ENCODE results near the gene NEMP1.
"Not testable (repeated sequence)": the region's sequence is repeated elsewhere in the genome, so short reads cannot be mapped to it uniquely, and the experiment has no call there.

The NEMP1 gene

DNA sequence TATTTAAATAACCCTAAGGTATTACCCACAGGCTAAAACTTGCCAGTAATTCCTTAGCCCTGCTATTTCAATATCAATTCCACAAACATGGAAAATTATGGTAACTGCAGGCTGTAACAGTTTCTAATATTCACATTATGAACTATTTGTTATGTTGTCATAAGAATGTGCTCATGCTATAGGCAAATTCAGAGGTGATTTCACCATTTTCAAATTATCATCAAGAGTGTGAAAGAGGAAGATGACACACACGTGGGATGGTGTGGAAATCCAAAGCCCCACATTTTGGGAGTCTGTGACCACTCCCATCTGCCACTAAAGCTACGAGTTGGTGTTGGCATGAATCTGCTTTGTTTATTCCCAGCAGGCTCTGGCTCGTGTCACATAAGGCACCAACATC, 22.8 kb downstream of the NEMP1 start:
- peak; percentile 65 to 70 for DNase-seq (ENCODE audit: low read depth in 1 of 2, low spot score in 1 of 2)
- Histone ChIP-seq H3K27me3 (ENCODE audit: insufficient read depth, poor library complexity, severe bottlenecking) (no peaks in the 10 kb centered on the region), H3K4me3 (replicated peaks; ENCODE audit: insufficient read depth, low read length) (no peak overlapping the region), H3K27ac (replicated peaks) (no peak overlapping the region; the same call in 1 of the 2 replicates)
- no peak for TF ChIP-seq POLR2AphosphoS5 (IDR thresholded peaks at IDR 0.05; ENCODE audit: low read depth)
- no peak for TF ChIP-seq SPI1 (IDR thresholded peaks at IDR 0.05; ENCODE audit: borderline replicate concordance, low read depth)
- TF ChIP-seq, protein P1, sequence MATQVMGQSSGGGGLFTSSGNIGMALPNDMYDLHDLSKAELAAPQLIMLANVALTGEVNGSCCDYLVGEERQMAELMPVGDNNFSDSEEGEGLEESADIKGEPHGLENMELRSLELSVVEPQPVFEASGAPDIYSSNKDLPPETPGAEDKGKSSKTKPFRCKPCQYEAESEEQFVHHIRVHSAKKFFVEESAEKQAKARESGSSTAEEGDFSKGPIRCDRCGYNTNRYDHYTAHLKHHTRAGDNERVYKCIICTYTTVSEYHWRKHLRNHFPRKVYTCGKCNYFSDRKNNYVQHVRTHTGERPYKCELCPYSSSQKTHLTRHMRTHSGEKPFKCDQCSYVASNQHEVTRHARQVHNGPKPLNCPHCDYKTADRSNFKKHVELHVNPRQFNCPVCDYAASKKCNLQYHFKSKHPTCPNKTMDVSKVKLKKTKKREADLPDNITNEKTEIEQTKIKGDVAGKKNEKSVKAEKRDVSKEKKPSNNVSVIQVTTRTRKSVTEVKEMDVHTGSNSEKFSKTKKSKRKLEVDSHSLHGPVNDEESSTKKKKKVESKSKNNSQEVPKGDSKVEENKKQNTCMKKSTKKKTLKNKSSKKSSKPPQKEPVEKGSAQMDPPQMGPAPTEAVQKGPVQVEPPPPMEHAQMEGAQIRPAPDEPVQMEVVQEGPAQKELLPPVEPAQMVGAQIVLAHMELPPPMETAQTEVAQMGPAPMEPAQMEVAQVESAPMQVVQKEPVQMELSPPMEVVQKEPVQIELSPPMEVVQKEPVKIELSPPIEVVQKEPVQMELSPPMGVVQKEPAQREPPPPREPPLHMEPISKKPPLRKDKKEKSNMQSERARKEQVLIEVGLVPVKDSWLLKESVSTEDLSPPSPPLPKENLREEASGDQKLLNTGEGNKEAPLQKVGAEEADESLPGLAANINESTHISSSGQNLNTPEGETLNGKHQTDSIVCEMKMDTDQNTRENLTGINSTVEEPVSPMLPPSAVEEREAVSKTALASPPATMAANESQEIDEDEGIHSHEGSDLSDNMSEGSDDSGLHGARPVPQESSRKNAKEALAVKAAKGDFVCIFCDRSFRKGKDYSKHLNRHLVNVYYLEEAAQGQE (IDR thresholded peaks at IDR 0.05; ENCODE audit: insufficient replicate concordance, low read depth), result no peak
- TF ChIP-seq GABPA (IDR thresholded peaks at IDR 0.05; ENCODE audit: low read depth), result no peak
- TF ChIP-seq, protein P2, sequence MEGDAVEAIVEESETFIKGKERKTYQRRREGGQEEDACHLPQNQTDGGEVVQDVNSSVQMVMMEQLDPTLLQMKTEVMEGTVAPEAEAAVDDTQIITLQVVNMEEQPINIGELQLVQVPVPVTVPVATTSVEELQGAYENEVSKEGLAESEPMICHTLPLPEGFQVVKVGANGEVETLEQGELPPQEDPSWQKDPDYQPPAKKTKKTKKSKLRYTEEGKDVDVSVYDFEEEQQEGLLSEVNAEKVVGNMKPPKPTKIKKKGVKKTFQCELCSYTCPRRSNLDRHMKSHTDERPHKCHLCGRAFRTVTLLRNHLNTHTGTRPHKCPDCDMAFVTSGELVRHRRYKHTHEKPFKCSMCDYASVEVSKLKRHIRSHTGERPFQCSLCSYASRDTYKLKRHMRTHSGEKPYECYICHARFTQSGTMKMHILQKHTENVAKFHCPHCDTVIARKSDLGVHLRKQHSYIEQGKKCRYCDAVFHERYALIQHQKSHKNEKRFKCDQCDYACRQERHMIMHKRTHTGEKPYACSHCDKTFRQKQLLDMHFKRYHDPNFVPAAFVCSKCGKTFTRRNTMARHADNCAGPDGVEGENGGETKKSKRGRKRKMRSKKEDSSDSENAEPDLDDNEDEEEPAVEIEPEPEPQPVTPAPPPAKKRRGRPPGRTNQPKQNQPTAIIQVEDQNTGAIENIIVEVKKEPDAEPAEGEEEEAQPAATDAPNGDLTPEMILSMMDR (IDR thresholded peaks at IDR 0.05; ENCODE audit: insufficient read depth, low read length), result no peak

DNA sequence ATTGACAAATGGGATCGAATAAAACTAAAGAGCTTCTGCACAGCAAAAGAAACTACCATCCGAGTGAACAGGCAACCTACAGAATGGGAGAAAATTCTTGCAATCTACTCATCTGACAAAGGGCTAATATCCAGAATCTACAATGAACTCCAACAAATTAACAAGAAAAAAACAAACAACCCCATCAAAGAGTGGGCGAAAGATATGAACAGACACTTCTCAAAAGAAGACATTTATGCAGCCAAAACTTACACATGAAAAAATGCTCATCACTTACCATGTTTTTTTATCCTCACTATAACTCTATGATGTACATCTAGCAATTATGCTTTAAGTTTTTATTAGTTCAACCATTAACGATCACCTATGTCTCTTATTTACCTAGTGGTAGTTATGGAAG, 24.7 kb downstream of the NEMP1 start:
- H3K4me3 ChIP-seq (replicated peaks; ENCODE audit: insufficient read depth, low read length); DNase-seq (ENCODE audit: low read depth in 1 of 2, low spot score in 1 of 2); H3K27me3 ChIP-seq (ENCODE audit: insufficient read depth, poor library complexity, severe bottlenecking); H3K27ac ChIP-seq (replicated peaks): not testable (repeated sequence)

DNA sequence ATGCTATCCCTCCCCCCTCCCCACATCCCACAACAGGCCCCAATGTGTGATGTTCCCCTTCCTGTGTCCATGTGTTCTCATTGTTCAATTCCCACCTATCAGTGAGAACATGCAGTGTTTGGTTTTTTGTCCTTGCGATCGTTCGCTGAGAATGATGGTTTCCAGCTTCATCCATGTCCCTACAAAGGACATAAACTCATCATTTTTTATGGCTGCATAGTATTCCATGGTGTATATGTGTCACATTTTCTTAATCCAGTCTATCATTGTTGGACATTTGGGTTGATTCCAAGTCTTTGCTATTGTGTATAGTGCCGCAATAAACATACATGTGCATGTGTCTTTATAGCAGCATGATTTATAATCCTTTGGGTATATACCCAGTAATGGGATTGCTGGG, 25.4 kb downstream of the NEMP1 start:
- not testable (repeated sequence) for DNase-seq (ENCODE audit: low read depth in 1 of 2, low spot score in 1 of 2); H3K27ac ChIP-seq (replicated peaks); H3K27me3 ChIP-seq (ENCODE audit: insufficient read depth, poor library complexity, severe bottlenecking); H3K4me3 ChIP-seq (replicated peaks; ENCODE audit: insufficient read depth, low read length)

DNA sequence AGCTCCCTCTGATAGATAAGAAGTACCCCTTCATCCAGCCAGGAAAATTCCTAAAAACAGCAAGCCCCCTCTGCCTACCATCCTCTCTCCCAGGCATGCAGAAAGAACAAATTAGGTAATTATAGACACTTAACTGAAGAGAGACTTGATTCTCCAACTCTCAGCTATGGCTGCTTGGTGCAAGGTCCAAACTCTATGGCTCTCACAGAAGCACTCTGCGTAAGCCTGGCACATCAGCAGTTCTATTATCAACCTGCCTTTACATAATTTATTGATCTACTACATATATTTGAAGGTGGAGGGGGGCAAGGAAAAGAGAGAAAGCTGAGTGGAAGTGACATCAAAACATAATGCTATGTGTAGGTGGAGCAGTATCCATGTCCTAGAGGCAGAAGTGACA, 27.6 kb downstream of the NEMP1 start:
- Histone ChIP-seq H3K27me3 (ENCODE audit: insufficient read depth, poor library complexity, severe bottlenecking) (no peaks in the 10 kb centered on the region), H3K4me3 (replicated peaks; ENCODE audit: insufficient read depth, low read length) (no peak overlapping the region), H3K27ac (replicated peaks) (no peak overlapping the region)
- TF ChIP-seq POLR2AphosphoS5 (IDR thresholded peaks at IDR 0.05; ENCODE audit: low read depth) (no peak), GABPA (IDR thresholded peaks at IDR 0.05; ENCODE audit: low read depth) (no peak), SPI1 (IDR thresholded peaks at IDR 0.05; ENCODE audit: borderline replicate concordance, low read depth) (no peak)
- TF ChIP-seq, protein P1 (IDR thresholded peaks at IDR 0.05; ENCODE audit: insufficient replicate concordance, low read depth), result no peak
- TF ChIP-seq, protein P2 (IDR thresholded peaks at IDR 0.05; ENCODE audit: insufficient read depth, low read length), result no peak
- no peak for DNase-seq (ENCODE audit: low read depth in 1 of 2, low spot score in 1 of 2)

DNA sequence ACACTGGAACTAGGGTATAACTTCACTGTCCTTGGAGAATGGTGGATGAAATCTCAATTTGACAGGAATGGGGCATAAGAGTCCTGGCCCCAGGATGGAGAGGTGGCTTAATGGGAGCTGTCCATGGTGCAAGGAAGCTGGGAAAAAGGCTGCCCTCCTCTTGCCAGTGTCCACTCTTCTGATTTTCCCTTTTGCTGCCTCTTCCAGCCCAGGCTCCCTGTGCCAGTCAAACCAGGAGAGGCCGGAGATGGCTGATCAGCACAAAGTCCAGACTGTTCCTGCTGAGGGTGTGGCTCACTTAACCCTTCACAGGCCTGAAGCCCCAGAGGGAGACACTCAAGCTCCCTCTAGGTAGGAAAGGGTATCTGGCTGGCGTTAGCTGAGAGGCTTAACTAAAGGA, 28.7 kb downstream of the NEMP1 start, which contains the start of gene MYO1A:
TSS of gene MYO1A (minus strand) at position 240 of the 400 bp plus-strand sequence. CDS start 1,806 bp downstream, outside the sequence.
- H3K4me3 ChIP-seq (replicated peaks; ENCODE audit: insufficient read depth, low read length), result no peak within 1 kb of the TSS
- TF ChIP-seq GABPA (IDR thresholded peaks at IDR 0.05; ENCODE audit: low read depth) (no peak), SPI1 (IDR thresholded peaks at IDR 0.05; ENCODE audit: borderline replicate concordance, low read depth) (no peak)
- TF ChIP-seq, protein P2 (IDR thresholded peaks at IDR 0.05; ENCODE audit: insufficient read depth, low read length), result no peak
- TF ChIP-seq, protein P1 (IDR thresholded peaks at IDR 0.05; ENCODE audit: insufficient replicate concordance, low read depth), result peak; percentile 94
- no peak for DNase-seq (ENCODE audit: low read depth in 1 of 2, low spot score in 1 of 2)
- peak within 1 kb of the TSS; percentile 22; the same call in 1 of the 2 replicates for H3K27ac ChIP-seq (replicated peaks)
- H3K27me3 ChIP-seq (ENCODE audit: insufficient read depth, poor library complexity, severe bottlenecking), result no peaks in the 10 kb centered on the region

All from HL-60 (cell line).